Karpas-422 (cell line): Measurements from ENCODE around the gene MAP4K1. TPM values are rescaled to one million over a fixed set of nuclear protein-coding genes. Genes with fewer than 3 reads are reported as not detected.
A peak's percentile ranks its signal among the peaks of the same experiment; 100 is the strongest.
"Not testable (repeated sequence)": the region's sequence is repeated elsewhere in the genome, so short reads cannot be mapped to it uniquely, and the experiment has no call there.

Experiments used
- DNase-seq: peaks from one replicate; pipeline ENCODE4 v3.0.0-alpha.2; 2015
- H2AFZ ChIP-seq: fragments of 200-600 bp; sonication (generic); 2 replicates; pipeline ENCODE4 v1.6.1; 2014; ENCODE audit warnings: antibody characterized with exemption, low read length, mixed read lengths
- H3K27ac ChIP-seq: fragments of 200-600 bp; sonication (generic); 2 replicates; pipeline ENCODE4 v1.5.1; 2014; ENCODE audit warnings: mild to moderate bottlenecking, low read length, moderate library complexity
- H3K27me3 ChIP-seq: fragments of 200-600 bp; sonication (generic); 2 replicates; pipeline ENCODE4 v1.6.1; 2014; ENCODE audit warnings: low read length, mixed read lengths
- H3K36me3 ChIP-seq: fragments of 200-600 bp; sonication (generic); 2 replicates; pipeline ENCODE4 v1.6.1; 2014; ENCODE audit warnings: low read length, mixed read lengths; ENCODE audit not compliant: insufficient read depth
- H3K4me1 ChIP-seq: fragments of 200-600 bp; sonication (generic); 2 replicates; pipeline ENCODE4 v1.6.1; 2014; ENCODE audit warnings: mild to moderate bottlenecking, low read length, mixed read lengths
- H3K4me2 ChIP-seq: fragments of 200-600 bp; sonication (generic); 2 replicates; pipeline ENCODE4 v1.6.1; 2014; ENCODE audit warnings: low read length, low read depth, mild to moderate bottlenecking; ENCODE audit not compliant: poor library complexity, severe bottlenecking
- H3K4me3 ChIP-seq: fragments of 200-600 bp; sonication (generic); 2 replicates; pipeline ENCODE4 v1.5.1; 2014; ENCODE audit warnings: mild to moderate bottlenecking, antibody characterized with exemption, low read length, mixed read lengths
- H3K79me2 ChIP-seq: fragments of 200-600 bp; sonication (generic); 2 replicates; pipeline ENCODE4 v1.6.1; 2014; ENCODE audit warnings: mild to moderate bottlenecking, low read length, mixed read lengths
- H3K9ac ChIP-seq: fragments of 200-600 bp; sonication (generic); 2 replicates; pipeline ENCODE4 v1.6.0; 2014; ENCODE audit warnings: low read length
- H3K9me2 ChIP-seq: fragments of 200-600 bp; sonication (generic), shearing (Covaris generic); replicated peaks from 2 replicates; pipeline ENCODE4 v1.6.0; 2014; ENCODE audit warnings: mild to moderate bottlenecking, low read length, moderate library complexity; ENCODE audit not compliant: insufficient read depth
- H3K9me3 ChIP-seq: fragments of 300-700, 200-600 bp; sonication (generic); 2 replicates; pipeline ENCODE4 v1.6.1; 2014; ENCODE audit warnings: low read length, mixed read lengths
- H4K20me1 ChIP-seq: fragments of 200-600 bp; sonication (generic); 2 replicates; pipeline ENCODE4 v1.6.1; 2014; ENCODE audit warnings: mild to moderate bottlenecking, antibody characterized with exemption, low read length, low read depth; ENCODE audit not compliant: insufficient read depth
- total RNA-seq: library from RNA; depleted of rRNA; stranded (reverse); fragments of >200 nt; shearing (Covaris generic); gene quantifications from 2 replicates; pipeline ENCODE4 v1.2.3, GENCODE V29; 2014; ENCODE audit warnings: low replicate concordance

Gene MAP4K1
- total RNA-seq, 1 experiment from 2014 or later = 262 TPM

DNA sequence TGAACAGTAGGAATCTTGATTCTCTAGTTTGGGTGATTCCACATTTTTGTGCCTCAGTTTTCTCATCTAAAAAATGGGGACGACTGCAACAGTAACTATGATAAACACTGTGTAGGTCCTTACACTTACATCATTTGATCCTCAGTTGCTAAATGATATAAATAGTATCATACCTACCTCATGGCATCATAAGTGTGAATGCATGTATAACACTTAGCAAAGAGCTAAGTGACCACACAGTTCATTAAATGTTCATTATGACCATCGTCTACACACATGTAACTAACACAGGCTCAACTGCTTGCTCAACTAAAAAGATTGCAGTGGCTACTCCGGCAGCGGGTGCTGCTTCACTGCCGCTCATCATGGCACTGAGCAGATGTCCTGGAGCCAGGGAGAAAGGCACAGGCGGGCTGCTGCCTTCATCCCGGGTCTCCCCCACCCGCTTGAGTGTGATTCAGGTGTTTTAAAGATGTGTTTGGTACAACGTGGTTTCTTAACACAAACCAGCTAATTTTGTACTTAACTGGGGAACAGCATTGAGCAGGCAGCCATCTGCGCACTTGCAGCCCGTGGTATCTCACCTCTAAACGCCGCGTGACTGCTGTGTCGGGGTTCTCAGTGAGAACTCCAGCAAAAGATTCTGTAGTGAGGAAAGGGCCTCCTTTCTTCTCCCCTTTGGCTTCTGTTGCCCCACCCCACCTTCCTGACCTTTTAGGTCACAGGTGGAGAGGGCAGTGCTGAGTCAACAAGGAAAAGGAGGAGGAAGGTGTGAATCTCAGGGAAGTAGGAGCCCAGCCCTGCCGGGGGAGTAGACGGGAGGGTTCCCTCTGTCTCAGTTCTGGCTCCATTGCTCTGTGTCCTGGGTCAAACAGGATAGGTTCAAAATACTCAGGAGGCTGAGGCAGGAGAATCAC lies 18.0 kb upstream of the MAP4K1 start:
- no peaks in the 10 kb centered on the region for H3K79me2 ChIP-seq
- H2AFZ ChIP-seq = no peak overlapping the region
- H3K9me2 ChIP-seq = no peaks in the 10 kb centered on the region
- H3K4me3 ChIP-seq = no peak overlapping the region
- no peaks in the 10 kb centered on the region for H3K9me3 ChIP-seq
- no peaks in the 10 kb centered on the region for H3K27me3 ChIP-seq
- no peak overlapping the region for H3K4me2 ChIP-seq
- H4K20me1 ChIP-seq = no peaks in the 10 kb centered on the region
- no peak overlapping the region for H3K27ac ChIP-seq
- H3K4me1 ChIP-seq = peaks cover 30% of the 10 kb centered on the region
- DNase-seq = no peak
- peaks cover 23% of the 10 kb centered on the region for H3K36me3 ChIP-seq
- no peak overlapping the region for H3K9ac ChIP-seq

DNA sequence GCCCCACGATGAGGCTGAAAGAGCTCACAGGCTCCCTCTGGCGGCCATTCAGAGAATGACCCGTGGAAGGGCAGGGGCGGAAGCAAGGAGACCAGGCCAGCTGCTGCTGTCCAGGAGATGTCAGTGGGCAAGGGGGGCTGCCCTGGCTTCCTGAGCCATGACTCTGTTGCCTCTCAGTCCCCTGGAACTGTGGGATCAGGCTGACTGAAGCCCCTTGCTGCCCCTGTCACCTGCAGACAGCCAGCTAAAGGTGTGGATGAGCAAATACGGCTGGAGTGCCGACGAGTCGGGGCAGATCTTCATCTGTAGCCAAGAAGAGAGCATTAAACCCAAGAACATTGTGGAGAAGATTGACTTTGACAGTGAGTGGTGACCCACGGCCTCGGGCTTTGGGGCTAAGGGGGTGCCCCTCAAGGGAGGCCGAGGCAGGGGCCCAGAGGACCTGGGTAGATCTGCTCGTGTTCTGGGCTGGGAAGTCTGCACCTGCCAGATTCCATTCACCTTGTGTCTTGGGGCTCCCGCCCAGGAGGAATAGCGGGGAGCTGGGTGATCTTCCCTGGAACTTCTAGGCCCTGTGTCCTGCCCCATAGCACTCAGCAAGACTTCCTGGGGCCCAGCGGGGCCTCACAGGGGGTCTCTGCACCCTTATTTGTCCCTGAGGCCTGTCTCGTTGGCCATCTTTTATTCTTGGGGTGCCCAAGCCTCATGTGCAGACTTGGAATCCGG lies 17.2 kb upstream of the MAP4K1 start:
- Histone ChIP-seq H3K4me1 (peaks cover 30% of the 10 kb centered on the region), H4K20me1 (no peaks in the 10 kb centered on the region), H3K36me3 (peaks cover 25% of the 10 kb centered on the region), H3K4me3 (no peak overlapping the region), H2AFZ (no peak overlapping the region), H3K79me2 (no peaks in the 10 kb centered on the region), H3K27ac (no peak overlapping the region; the same call in 1 of the 2 replicates), H3K9me3 (no peaks in the 10 kb centered on the region), H3K9ac (no peak overlapping the region), H3K4me2 (no peak overlapping the region), H3K9me2 (no peaks in the 10 kb centered on the region), H3K27me3 (no peaks in the 10 kb centered on the region)
- DNase-seq = peak; percentile 87

DNA sequence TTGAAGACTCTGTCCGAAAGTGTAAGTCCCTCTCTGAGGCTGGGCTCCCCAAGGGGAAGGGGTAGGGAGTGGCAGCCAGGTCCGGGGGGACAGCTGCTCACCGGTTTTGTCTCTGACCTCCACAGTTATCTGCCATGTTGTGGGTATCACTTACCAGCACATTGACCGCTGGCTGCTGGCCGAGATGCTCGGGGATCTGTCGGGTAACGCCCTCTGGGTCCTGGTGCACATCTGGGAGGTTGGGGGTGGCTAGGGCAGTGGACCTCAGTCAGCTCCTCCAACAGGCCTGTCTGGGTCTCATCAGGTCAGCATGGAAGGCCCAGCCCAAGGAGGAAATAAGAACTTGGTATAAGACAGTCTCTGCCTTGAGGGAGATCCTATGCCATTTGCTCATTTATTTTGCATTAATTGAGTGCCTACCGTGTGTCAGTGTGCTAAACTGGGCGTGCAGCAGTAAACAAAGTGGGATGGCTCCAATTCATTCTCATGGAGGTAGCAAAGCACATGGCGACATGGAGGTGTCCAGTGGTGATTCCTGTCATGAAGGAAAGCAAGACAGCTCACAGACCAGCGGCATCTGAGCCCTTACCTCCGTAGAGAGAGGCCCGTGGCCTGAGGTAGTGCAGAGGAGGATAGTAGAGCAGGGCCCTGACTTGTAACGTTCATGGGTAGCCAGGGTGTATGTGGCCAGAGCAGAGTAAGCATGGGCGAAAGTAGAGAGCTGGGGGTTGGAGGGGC lies 14.9 kb upstream of the MAP4K1 start:
- Histone ChIP-seq H4K20me1 (no peaks in the 10 kb centered on the region), H3K79me2 (no peaks in the 10 kb centered on the region), H3K4me1 (peaks cover 18% of the 10 kb centered on the region), H3K9me3 (no peaks in the 10 kb centered on the region), H3K27me3 (no peaks in the 10 kb centered on the region), H3K9me2 (no peaks in the 10 kb centered on the region), H3K4me2 (no peak overlapping the region), H3K4me3 (no peak overlapping the region), H3K36me3 (peaks cover 26% of the 10 kb centered on the region), H2AFZ (no peak overlapping the region), H3K27ac (no peak overlapping the region), H3K9ac (no peak overlapping the region)
- DNase-seq = no peak

DNA sequence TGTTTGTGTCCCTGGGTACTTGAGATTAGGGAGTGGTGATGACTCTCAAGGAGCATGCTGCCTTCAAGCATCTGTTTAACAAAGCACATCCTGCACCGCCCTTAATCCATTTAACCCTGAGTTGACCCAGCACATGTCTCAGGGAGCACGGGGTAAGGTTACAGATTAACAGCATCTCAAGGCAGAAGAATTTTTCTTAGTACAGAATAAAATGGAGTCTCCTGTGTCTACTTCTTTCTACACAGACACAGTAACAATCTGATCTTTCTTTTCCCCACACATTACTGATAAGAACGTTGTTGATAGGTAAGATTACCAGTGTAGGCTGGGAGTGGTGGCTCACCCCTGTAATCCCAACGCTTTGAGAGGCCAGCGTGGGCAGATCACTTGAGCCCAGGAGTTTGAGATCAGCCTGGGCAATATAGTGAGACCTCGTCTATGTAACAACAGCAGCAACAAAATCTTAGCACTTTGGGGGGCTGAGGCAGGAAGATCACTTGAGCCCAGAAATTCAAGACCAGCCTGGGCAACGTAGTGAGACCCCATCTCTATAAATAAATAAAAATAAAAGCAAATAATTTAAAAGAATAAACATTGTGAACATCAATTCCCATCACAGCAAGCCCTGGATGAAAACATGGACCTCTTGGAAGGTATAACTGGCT lies 14.2 kb upstream of the MAP4K1 start:
- Histone ChIP-seq H3K4me1 (peaks cover 16% of the 10 kb centered on the region), H3K36me3 (peaks cover 28% of the 10 kb centered on the region)
- H3K27me3 ChIP-seq, H2AFZ ChIP-seq, H3K9ac ChIP-seq, DNase-seq, H3K79me2 ChIP-seq, H4K20me1 ChIP-seq, H3K27ac ChIP-seq, H3K9me3 ChIP-seq, H3K4me2 ChIP-seq, H3K9me2 ChIP-seq, H3K4me3 ChIP-seq: not testable (repeated sequence)

DNA sequence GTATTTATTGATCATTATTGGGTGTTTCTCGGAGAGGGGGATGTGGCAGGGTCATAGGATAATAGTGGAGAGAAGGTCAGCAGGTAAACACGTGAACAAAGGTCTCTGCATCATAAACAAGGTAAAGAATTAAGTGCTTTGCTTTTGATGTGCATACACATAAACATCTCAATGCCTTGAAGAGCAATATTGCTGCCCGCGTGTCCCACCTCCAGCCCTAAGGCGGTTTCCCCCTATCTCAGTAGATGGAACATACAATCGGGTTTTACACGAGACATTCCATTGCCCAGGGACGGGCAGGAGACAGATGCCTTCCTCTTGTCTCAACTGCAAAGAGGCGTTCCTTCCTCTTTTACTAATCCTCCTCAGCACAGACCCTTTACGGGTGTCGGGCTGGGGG lies 13.5 kb upstream of the MAP4K1 start:
- H3K4me2 ChIP-seq, H3K27ac ChIP-seq, H3K4me3 ChIP-seq, H3K79me2 ChIP-seq, DNase-seq, H3K9ac ChIP-seq, H3K4me1 ChIP-seq, H3K9me2 ChIP-seq, H3K9me3 ChIP-seq, H4K20me1 ChIP-seq, H2AFZ ChIP-seq, H3K27me3 ChIP-seq: not testable (repeated sequence)
- peaks cover 31% of the 10 kb centered on the region for H3K36me3 ChIP-seq

DNA sequence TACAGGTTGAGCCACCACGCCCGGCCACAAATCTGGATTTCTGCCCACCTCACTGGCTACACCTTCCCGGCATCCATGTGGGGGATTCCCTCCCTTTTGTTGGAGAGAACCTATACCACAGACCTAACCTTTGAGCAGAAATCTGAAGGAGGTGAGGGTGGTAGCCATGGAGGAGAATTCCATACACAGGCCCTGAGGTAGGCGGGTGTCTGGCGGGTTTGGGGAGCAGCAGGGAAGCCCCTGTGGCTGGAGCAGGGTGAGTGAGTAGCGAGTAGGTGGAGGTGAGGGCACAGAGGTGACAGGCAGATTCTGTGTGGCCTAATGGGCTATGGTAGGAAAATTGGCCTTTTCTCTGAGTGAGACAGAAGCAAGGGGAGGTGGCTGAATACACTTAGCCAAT lies 11.8 kb upstream of the MAP4K1 start:
- H3K9me3 ChIP-seq = no peaks in the 10 kb centered on the region
- H4K20me1 ChIP-seq = no peaks in the 10 kb centered on the region
- H3K79me2 ChIP-seq = no peaks in the 10 kb centered on the region
- H3K27ac ChIP-seq = no peak overlapping the region
- H3K9me2 ChIP-seq = no peaks in the 10 kb centered on the region
- DNase-seq = no peak
- no peak overlapping the region for H3K9ac ChIP-seq
- no peak overlapping the region for H3K4me2 ChIP-seq
- no peaks in the 10 kb centered on the region for H3K4me1 ChIP-seq
- H3K27me3 ChIP-seq = no peaks in the 10 kb centered on the region
- no peak overlapping the region for H2AFZ ChIP-seq
- H3K4me3 ChIP-seq = no peak overlapping the region
- peaks cover 20% of the 10 kb centered on the region for H3K36me3 ChIP-seq

DNA sequence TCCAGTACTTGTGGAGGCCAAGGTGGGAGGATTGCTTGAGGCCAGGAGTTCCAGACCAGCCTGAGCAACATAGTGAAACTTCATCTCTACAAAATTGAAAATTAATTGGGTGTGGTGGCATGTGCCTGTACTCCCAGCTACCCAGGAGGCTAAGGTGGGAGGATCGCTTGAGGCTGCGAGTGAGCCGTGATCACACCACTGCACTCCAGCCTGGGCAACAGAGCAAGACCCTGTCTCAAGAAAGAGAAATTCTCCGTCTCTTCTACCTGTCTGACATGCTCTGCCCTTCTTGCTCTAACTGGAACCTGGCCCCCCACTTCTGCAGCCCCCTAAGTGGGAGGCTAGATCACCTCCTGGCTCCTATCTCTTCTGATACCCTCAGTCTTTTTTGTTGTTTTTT lies 8.6 kb upstream of the MAP4K1 start:
- Histone ChIP-seq H3K9me2 (no peaks in the 10 kb centered on the region), H4K20me1 (0 out of 2 replicates have a peak, but pooled peaks cover 2% of the 10 kb centered on the region), H3K79me2 (peaks cover 2% of the 10 kb centered on the region), H2AFZ (no peak overlapping the region), H3K9me3 (no peaks in the 10 kb centered on the region), H3K4me3 (no peak overlapping the region), H3K27ac (no peak overlapping the region), H3K36me3 (peaks cover 13% of the 10 kb centered on the region), H3K9ac (no peak overlapping the region), H3K27me3 (no peaks in the 10 kb centered on the region), H3K4me2 (no peak overlapping the region), H3K4me1 (no peaks in the 10 kb centered on the region)
- no peak for DNase-seq
